ENCODE measurements around the gene MOV10L1. TPM values are rescaled to one million over a fixed set of nuclear protein-coding genes. Genes with fewer than 3 reads are reported as not detected.
A peak's percentile ranks its signal among the peaks of the same experiment; 100 is the strongest.

MOV10L1 gene
- total RNA-seq, 4 donors from 2014 or later = 0.67 TPM; not detected in 3

DNA sequence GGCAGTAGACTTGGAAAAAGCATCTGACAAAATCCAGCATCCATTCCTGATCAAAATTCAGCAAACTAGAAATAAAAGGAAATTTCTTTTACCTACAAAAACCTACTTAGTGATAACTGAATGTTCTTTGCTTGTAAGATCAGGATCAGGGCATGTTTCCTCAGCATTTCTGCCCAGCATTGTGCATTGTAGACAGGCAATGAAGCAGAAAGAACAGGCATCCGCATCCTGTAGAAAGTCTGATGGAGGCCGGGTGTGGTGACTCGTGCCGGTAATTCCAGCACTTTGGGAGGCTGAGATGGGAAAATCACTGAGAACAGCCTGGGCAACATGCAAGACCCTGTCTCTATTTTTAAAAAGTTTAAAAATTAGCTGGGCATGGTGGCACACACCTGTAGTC, 48.2 kb downstream of the MOV10L1 start:
- DNase-seq = no peak
- no peaks in the 10 kb centered on the region for H3K9me3 ChIP-seq
- H3K27ac ChIP-seq = no peak overlapping the region
- no peak overlapping the region for H3K4me3 ChIP-seq
- H3K27me3 ChIP-seq = no peaks in the 10 kb centered on the region
- no peak for TF ChIP-seq POLR2A (IDR thresholded peaks at IDR 0.05)
- TF ChIP-seq, protein P1, sequence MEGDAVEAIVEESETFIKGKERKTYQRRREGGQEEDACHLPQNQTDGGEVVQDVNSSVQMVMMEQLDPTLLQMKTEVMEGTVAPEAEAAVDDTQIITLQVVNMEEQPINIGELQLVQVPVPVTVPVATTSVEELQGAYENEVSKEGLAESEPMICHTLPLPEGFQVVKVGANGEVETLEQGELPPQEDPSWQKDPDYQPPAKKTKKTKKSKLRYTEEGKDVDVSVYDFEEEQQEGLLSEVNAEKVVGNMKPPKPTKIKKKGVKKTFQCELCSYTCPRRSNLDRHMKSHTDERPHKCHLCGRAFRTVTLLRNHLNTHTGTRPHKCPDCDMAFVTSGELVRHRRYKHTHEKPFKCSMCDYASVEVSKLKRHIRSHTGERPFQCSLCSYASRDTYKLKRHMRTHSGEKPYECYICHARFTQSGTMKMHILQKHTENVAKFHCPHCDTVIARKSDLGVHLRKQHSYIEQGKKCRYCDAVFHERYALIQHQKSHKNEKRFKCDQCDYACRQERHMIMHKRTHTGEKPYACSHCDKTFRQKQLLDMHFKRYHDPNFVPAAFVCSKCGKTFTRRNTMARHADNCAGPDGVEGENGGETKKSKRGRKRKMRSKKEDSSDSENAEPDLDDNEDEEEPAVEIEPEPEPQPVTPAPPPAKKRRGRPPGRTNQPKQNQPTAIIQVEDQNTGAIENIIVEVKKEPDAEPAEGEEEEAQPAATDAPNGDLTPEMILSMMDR (IDR thresholded peaks at IDR 0.05) = no peak
- H3K4me1 ChIP-seq = no peaks in the 10 kb centered on the region
- H3K36me3 ChIP-seq = no peaks in the 10 kb centered on the region

DNA sequence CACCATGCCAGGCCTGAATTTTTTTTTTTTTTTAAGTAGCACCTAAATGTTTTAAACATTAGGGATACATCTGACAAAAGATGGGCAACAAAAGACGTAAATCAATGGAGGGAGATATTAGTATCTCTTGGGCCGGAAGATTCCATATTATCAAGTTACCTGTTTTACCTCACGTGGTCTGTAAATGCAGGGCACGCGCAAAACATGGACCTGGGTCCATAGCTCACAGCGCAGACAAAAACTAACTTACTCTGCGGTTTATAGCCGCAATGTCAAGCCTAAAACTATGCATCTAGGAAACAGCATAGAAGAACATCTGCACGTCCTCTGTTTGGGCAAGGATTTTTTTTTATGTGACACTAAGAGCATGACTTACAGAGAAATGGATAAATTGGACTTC, 49.2 kb downstream of the MOV10L1 start:
- DNase-seq = no peak
- Histone ChIP-seq H3K27me3 (no peaks in the 10 kb centered on the region), H3K4me3 (no peak overlapping the region), H3K4me1 (no peaks in the 10 kb centered on the region), H3K9me3 (no peaks in the 10 kb centered on the region), H3K27ac (no peak overlapping the region), H3K36me3 (no peaks in the 10 kb centered on the region)
- TF ChIP-seq POLR2A (IDR thresholded peaks at IDR 0.05) = no peak
- TF ChIP-seq, protein P1 (IDR thresholded peaks at IDR 0.05) = no peak

DNA sequence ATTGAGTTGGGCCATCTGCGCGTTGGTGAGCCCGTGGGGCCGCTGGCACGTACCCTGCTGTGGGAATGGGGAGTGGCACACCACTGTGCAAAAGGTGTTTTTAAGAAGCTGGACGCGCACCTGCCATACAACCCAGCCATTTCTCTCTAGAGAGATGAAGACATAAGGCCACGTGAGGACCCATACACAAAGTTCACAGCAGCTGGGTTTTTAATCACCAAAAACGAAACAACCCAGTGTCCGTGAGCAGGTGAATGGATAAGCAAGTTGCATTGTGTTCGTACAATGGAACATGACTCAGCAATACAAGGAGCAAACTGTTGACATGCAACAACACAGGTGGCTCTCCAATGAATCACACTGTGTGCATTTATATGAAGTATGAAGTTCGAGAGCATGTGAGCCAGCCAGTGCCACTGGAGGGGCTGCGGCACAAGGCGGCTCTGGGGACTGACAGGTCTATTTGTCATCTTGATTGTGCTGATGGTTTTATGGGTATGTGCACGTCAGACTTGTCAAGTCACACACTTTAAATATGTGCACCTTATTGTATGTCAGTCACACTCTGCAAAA, 50.1 kb downstream of the MOV10L1 start:
- Histone ChIP-seq H3K36me3 (no peaks in the 10 kb centered on the region), H3K27ac (no peak overlapping the region), H3K4me3 (no peak overlapping the region), H3K4me1 (no peaks in the 10 kb centered on the region), H3K27me3 (no peaks in the 10 kb centered on the region), H3K9me3 (no peaks in the 10 kb centered on the region)
- DNase-seq = no peak
- TF ChIP-seq POLR2A (IDR thresholded peaks at IDR 0.05) = no peak
- TF ChIP-seq, protein P1 (IDR thresholded peaks at IDR 0.05) = no peak

DNA sequence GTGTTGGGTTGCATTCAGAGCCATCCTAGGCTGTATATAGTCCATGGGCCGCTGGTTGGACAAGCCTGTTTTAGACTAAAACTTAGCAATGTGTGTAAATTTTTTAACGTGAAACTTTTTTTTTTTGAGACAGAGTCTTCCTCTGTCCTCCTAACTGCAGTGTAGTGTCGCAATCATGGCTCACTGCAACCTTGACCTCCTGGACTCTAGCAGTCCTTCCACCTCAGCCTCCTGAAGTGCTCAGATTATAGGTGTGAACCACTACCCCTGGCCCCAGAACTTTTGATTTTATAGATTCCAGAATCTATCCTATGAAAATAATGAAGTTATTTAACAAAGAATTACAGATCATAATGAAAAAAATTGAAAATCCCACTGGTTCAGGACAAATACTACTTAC, 50.8 kb downstream of the MOV10L1 start:
- TF ChIP-seq, protein P1 (IDR thresholded peaks at IDR 0.05) = no peak
- no peak for TF ChIP-seq POLR2A (IDR thresholded peaks at IDR 0.05)
- Histone ChIP-seq H3K4me3 (no peak overlapping the region), H3K36me3 (no peaks in the 10 kb centered on the region), H3K27me3 (no peaks in the 10 kb centered on the region), H3K9me3 (no peaks in the 10 kb centered on the region), H3K27ac (no peak overlapping the region), H3K4me1 (no peaks in the 10 kb centered on the region)
- DNase-seq = peak in 1 of 3 donors; percentile 66

DNA sequence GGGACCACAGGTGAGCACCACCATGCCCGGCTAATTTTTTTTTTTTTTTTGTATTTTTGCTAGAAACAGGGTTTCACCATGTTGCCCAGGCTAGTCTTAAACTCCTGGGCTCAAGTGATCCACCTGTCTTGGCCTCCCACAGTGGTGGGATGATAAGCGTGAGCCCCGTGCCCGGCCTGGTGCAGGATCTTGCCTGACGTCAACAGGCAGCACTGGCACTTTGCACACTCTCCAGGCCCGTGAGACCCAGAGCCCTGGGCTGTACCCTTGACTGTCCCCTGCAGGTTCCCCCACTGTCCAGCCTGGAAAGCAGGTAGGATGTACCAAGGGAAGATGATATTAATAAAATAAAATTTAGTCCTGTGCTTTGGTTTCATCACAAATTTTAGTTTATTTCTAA, 51.7 kb downstream of the MOV10L1 start:
- H3K27me3 ChIP-seq = no peaks in the 10 kb centered on the region
- no peak for TF ChIP-seq POLR2A (IDR thresholded peaks at IDR 0.05)
- TF ChIP-seq, protein P1 (IDR thresholded peaks at IDR 0.05) = no peak

More for the DNA sequence above, 51.7 kb downstream of the MOV10L1 start:
- no peak overlapping the region for H3K27ac ChIP-seq
- H3K4me1 ChIP-seq = peaks cover 0 to 8% (median 0%) of the 10 kb centered on the region in 4 donors
- H3K9me3 ChIP-seq = no peaks in the 10 kb centered on the region
- H3K4me3 ChIP-seq = no peak overlapping the region
- no peak for DNase-seq
- H3K36me3 ChIP-seq = no peaks in the 10 kb centered on the region

Measured in Peyer's patch (tissue), 4 donors.